Neural progenitor cell (in vitro differentiated cells): ENCODE data around the gene HRH2. TPM values are rescaled to one million over a fixed set of nuclear protein-coding genes. Genes with fewer than 3 reads are reported as not detected.

ENCODE experiments used
- DNase-seq: peaks from one replicate; pipeline ENCODE4 v3.0.0-alpha.2; 2016; ENCODE audit warnings: low spot score
- H2AFZ ChIP-seq: fragments of 200-600 bp; sonication (generic); replicated peaks from 2 replicates; pipeline ENCODE4 v1.6.1; 2016; ENCODE audit warnings: antibody characterized with exemption
- H3F3A ChIP-seq: fragments of 200-600 bp; sonication (generic); 2 replicates; pipeline ENCODE4 v1.6.1; 2016; ENCODE audit warnings: antibody characterized with exemption, low read depth
- H3K27ac ChIP-seq: fragments of 200-600 bp; sonication (generic); 2 replicates; pipeline ENCODE4 v1.5.1; 2016; ENCODE audit warnings: mild to moderate bottlenecking
- H3K27me3 ChIP-seq: fragments of 200-600 bp; sonication (generic); 2 replicates; pipeline ENCODE4 v1.6.1; 2016; ENCODE audit warnings: mild to moderate bottlenecking, moderate library complexity
- H3K36me3 ChIP-seq: fragments of 200-600 bp; sonication (generic); 2 replicates; pipeline ENCODE4 v1.5.1; 2016
- H3K4me1 ChIP-seq: fragments of 200-600 bp; sonication (generic); 2 replicates; pipeline ENCODE4 v1.6.1; 2016; ENCODE audit warnings: mixed run types
- H3K4me2 ChIP-seq: fragments of 200-600 bp; sonication (generic); 2 replicates; pipeline ENCODE4 v1.6.1; 2016
- H3K4me3 ChIP-seq: fragments of 200-600 bp; sonication (generic); 2 replicates; pipeline ENCODE4 v1.5.1; 2016
- H3K79me2 ChIP-seq: fragments of 200-600 bp; sonication (generic); 2 replicates; pipeline ENCODE4 v1.6.1; 2016; ENCODE audit warnings: low read depth
- H3K9ac ChIP-seq: fragments of 200-600 bp; sonication (generic); 2 replicates; pipeline ENCODE4 v1.6.1; 2016
- H3K9me3 ChIP-seq: fragments of 200-600 bp; sonication (generic); 2 replicates; pipeline ENCODE4 v1.5.1; 2016; ENCODE audit warnings: low read depth
- H4K20me1 ChIP-seq: fragments of 200-600 bp; sonication (generic); 2 replicates; pipeline ENCODE4 v1.6.1; 2016; ENCODE audit warnings: low read depth
- H3K27ac Mint-ChIP-seq: 3 replicates; pipeline ENCODE4 v1.8.0; 2021; ENCODE audit warnings: mixed read lengths
- H3K27me3 Mint-ChIP-seq: 2 replicates; pipeline ENCODE4 v1.8.0; 2022; ENCODE audit warnings: low read depth, mild to moderate bottlenecking, inconsistent platforms, moderate library complexity, mixed read lengths; ENCODE audit not compliant: insufficient read depth
- H3K36me3 Mint-ChIP-seq: 3 replicates; pipeline ENCODE4 v1.8.0; 2021; ENCODE audit warnings: mixed read lengths
- H3K4me1 Mint-ChIP-seq: 3 replicates; pipeline ENCODE4 v1.8.0; 2021; ENCODE audit warnings: mixed read lengths
- H3K4me3 Mint-ChIP-seq: 3 replicates; pipeline ENCODE4 v1.8.0; 2021; ENCODE audit warnings: mild to moderate bottlenecking, moderate library complexity, mixed read lengths
- H3K9me3 Mint-ChIP-seq: 3 replicates; pipeline ENCODE4 v1.8.0; 2020; ENCODE audit warnings: mixed read lengths
- EZH2 ChIP-seq: fragments of 200-600 bp; sonication (generic); IDR thresholded peaks from 2 replicates; pipeline ENCODE4 v1.6.1; 2017; ENCODE audit warnings: antibody characterized with exemption, mild to moderate bottlenecking, moderate library complexity
- EZH2phosphoT487 ChIP-seq: fragments of 200-600 bp; sonication (generic); IDR thresholded peaks from 2 replicates; pipeline ENCODE4 v1.6.1; 2017; ENCODE audit warnings: antibody characterized with exemption
- total RNA-seq: library from RNA; depleted of rRNA; stranded (reverse); fragments of >200 nt; gene quantifications from 2 replicates; pipeline ENCODE4 v1.2.3, GENCODE V29; 2015; ENCODE audit warnings: low replicate concordance
- TF ChIP-seq, protein P1 (sequence below): fragments of 200-600 bp; sonication (generic); IDR thresholded peaks from 2 replicates; pipeline ENCODE4 v1.5.1; 2017; ENCODE audit warnings: antibody characterized with exemption, mild to moderate bottlenecking

HRH2 gene
- total RNA-seq, 1 donor from 2014 or later, result not detected

GRCh38 chr5:175652741-175653663, 4.9 kb upstream of the HRH2 start:
- peaks cover 18% of the 10 kb centered on the region for H3K27me3 ChIP-seq
- DNase-seq, result no peak
- H3K36me3 Mint-ChIP-seq, result no peaks in the 10 kb centered on the region
- peaks cover 2% of the 10 kb centered on the region for H3K4me1 ChIP-seq
- TF ChIP-seq EZH2 (no peak), EZH2phosphoT487 (no peak)
- TF ChIP-seq, protein P1, sequence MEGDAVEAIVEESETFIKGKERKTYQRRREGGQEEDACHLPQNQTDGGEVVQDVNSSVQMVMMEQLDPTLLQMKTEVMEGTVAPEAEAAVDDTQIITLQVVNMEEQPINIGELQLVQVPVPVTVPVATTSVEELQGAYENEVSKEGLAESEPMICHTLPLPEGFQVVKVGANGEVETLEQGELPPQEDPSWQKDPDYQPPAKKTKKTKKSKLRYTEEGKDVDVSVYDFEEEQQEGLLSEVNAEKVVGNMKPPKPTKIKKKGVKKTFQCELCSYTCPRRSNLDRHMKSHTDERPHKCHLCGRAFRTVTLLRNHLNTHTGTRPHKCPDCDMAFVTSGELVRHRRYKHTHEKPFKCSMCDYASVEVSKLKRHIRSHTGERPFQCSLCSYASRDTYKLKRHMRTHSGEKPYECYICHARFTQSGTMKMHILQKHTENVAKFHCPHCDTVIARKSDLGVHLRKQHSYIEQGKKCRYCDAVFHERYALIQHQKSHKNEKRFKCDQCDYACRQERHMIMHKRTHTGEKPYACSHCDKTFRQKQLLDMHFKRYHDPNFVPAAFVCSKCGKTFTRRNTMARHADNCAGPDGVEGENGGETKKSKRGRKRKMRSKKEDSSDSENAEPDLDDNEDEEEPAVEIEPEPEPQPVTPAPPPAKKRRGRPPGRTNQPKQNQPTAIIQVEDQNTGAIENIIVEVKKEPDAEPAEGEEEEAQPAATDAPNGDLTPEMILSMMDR, result no peak
- H3K4me3 ChIP-seq, result no peak overlapping the region
- H3K9me3 Mint-ChIP-seq, result peaks cover 9% of the 10 kb centered on the region
- H3F3A ChIP-seq, result no peaks in the 10 kb centered on the region
- no peak overlapping the region for H3K9ac ChIP-seq
- H3K4me3 Mint-ChIP-seq, result no peak overlapping the region
- H3K4me2 ChIP-seq, result no peak overlapping the region
- H3K27ac Mint-ChIP-seq, result no peak overlapping the region
- H3K27ac ChIP-seq, result no peak overlapping the region
- H3K27me3 Mint-ChIP-seq, result peaks cover 18% of the 10 kb centered on the region
- no peaks in the 10 kb centered on the region for H3K9me3 ChIP-seq
- H3K79me2 ChIP-seq, result no peaks in the 10 kb centered on the region
- no peak overlapping the region for H2AFZ ChIP-seq
- H4K20me1 ChIP-seq, result no peaks in the 10 kb centered on the region
- H3K36me3 ChIP-seq, result no peaks in the 10 kb centered on the region
- H3K4me1 Mint-ChIP-seq, result peaks cover 3% of the 10 kb centered on the region

GRCh38 chr5:175653763-175654162, 4.1 kb upstream of the HRH2 start:
- H3K9ac ChIP-seq, result no peak overlapping the region
- no peaks in the 10 kb centered on the region for H3F3A ChIP-seq
- H3K4me3 ChIP-seq, result no peak overlapping the region
- H3K4me3 Mint-ChIP-seq, result no peak overlapping the region
- peaks cover 9% of the 10 kb centered on the region for H3K9me3 Mint-ChIP-seq
- peaks cover 21% of the 10 kb centered on the region for H3K27me3 Mint-ChIP-seq
- no peaks in the 10 kb centered on the region for H3K79me2 ChIP-seq
- no peak overlapping the region for H3K27ac ChIP-seq
- no peak overlapping the region for H3K4me2 ChIP-seq
- H4K20me1 ChIP-seq, result peaks cover 1% of the 10 kb centered on the region
- no peaks in the 10 kb centered on the region for H3K36me3 ChIP-seq
- peaks cover 8% of the 10 kb centered on the region for H3K4me1 Mint-ChIP-seq
- H3K4me1 ChIP-seq, result peaks cover 2% of the 10 kb centered on the region
- no peak for DNase-seq
- no peak overlapping the region for H3K27ac Mint-ChIP-seq
- TF ChIP-seq, protein P1, result no peak
- TF ChIP-seq EZH2 (no peak), EZH2phosphoT487 (no peak)
- H3K9me3 ChIP-seq, result no peaks in the 10 kb centered on the region
- H3K36me3 Mint-ChIP-seq, result no peaks in the 10 kb centered on the region
- H2AFZ ChIP-seq, result no peak overlapping the region
- peaks cover 26% of the 10 kb centered on the region for H3K27me3 ChIP-seq

GRCh38 chr5:175654339-175654738, 3.5 kb upstream of the HRH2 start:
- Mint-ChIP-seq H3K27ac (no peak overlapping the region), H3K4me3 (no peak overlapping the region), H3K4me1 (peaks cover 8% of the 10 kb centered on the region), H3K36me3 (no peaks in the 10 kb centered on the region), H3K27me3 (peaks cover 21% of the 10 kb centered on the region), H3K9me3 (peaks cover 6% of the 10 kb centered on the region)
- TF ChIP-seq EZH2phosphoT487 (no peak), EZH2 (no peak)
- TF ChIP-seq, protein P1, result no peak
- no peak overlapping the region for H3K4me2 ChIP-seq
- H2AFZ ChIP-seq, result no peak overlapping the region
- no peak overlapping the region for H3K9ac ChIP-seq
- H3K9me3 ChIP-seq, result no peaks in the 10 kb centered on the region
- no peaks in the 10 kb centered on the region for H3K36me3 ChIP-seq
- H3K27me3 ChIP-seq, result peaks cover 32% of the 10 kb centered on the region
- H3K4me3 ChIP-seq, result no peak overlapping the region
- H3F3A ChIP-seq, result no peaks in the 10 kb centered on the region
- H3K4me1 ChIP-seq, result peaks cover 2% of the 10 kb centered on the region
- H3K27ac ChIP-seq, result no peak overlapping the region
- H4K20me1 ChIP-seq, result peaks cover 7% of the 10 kb centered on the region
- no peaks in the 10 kb centered on the region for H3K79me2 ChIP-seq
- no peak for DNase-seq
